ENCODE results near the gene NSUN3.

NSUN3 gene

GRCh38 chr3:94159062-94159828 is 96.4 kb downstream of the NSUN3 start:
- Histone ChIP-seq H3K14ac (ENCODE audit: low read length in 2 of 2) (no peak overlapping the region), H3K36me3 (ENCODE audit: control insufficient read depth in 1 of 2, insufficient read depth in 2 of 2, low read depth in 1 of 2, low read length in 2 of 2) (no peaks in the 10 kb centered on the region), H3K9ac (ENCODE audit: low read length) (no peak overlapping the region), H2AK5ac (ENCODE audit: low read length, severe bottlenecking) (no peak overlapping the region), H3K18ac (ENCODE audit: low read depth in 1 of 2, low read length in 2 of 2) (no peak overlapping the region), H4K91ac (ENCODE audit: low read length) (no peak overlapping the region), H2BK12ac (ENCODE audit: low read length in 2 of 2) (no peak overlapping the region), H3K4ac (ENCODE audit: low read depth in 1 of 2, low read length in 2 of 2) (no peak overlapping the region), H2BK120ac (ENCODE audit: low read depth, low read length) (no peak overlapping the region), H3K4me3 (ENCODE audit: insufficient read depth in 1 of 2, low read depth in 1 of 2, low read length in 2 of 2) (peak overlapping the region in 1 of 2 experiments; percentile 30), H2AFZ (ENCODE audit: low read depth, low read length) (no peak overlapping the region), H3K27ac (ENCODE audit: low read length, poor library complexity, severe bottlenecking) (no peak overlapping the region), H2BK15ac (ENCODE audit: low read depth, poor library complexity, severe bottlenecking) (no peak overlapping the region), H4K8ac (ENCODE audit: low read length) (no peak overlapping the region), H3K9me3 (ENCODE audit: control insufficient read depth, low read length) (no peaks in the 10 kb centered on the region), H3K79me1 (replicated peaks; ENCODE audit: low read length, poor library complexity, severe bottlenecking) (no peaks in the 10 kb centered on the region), H3K4me2 (ENCODE audit: low read length, poor library complexity, severe bottlenecking) (no peak overlapping the region), H3K23ac (ENCODE audit: low read length in 2 of 2) (no peak overlapping the region), H3K4me1 (ENCODE audit: control insufficient read depth, insufficient read depth, low read depth, low read length) (no peaks in the 10 kb centered on the region), H3K27me3 (ENCODE audit: control insufficient read depth in 1 of 2, insufficient read depth in 1 of 2, low read length in 2 of 2) (no peaks in the 10 kb centered on the region), H2BK5ac (ENCODE audit: low read depth, low read length, poor library complexity, severe bottlenecking) (no peak overlapping the region)
- 64% methylated on average over 5 of the region's 9 CpGs for WGBS
- no peak for DNase-seq

- Histone ChIP-seq H3K4ac (ENCODE audit: low read depth in 1 of 2, low read length in 2 of 2) (no peak overlapping the region), H3K27ac (ENCODE audit: low read length, poor library complexity, severe bottlenecking) (no peak overlapping the region), H3K4me1 (ENCODE audit: control insufficient read depth, insufficient read depth, low read depth, low read length) (no peaks in the 10 kb centered on the region), H2AK5ac (ENCODE audit: low read length, severe bottlenecking) (no peak overlapping the region), H3K27me3 (ENCODE audit: control insufficient read depth in 1 of 2, insufficient read depth in 1 of 2, low read length in 2 of 2) (peaks cover 0 to 6% of the 10 kb centered on the region in 2 experiments), H3K9me3 (ENCODE audit: control insufficient read depth, low read length) (no peaks in the 10 kb centered on the region), H4K91ac (ENCODE audit: low read length) (no peak overlapping the region), H3K36me3 (ENCODE audit: control insufficient read depth in 1 of 2, insufficient read depth in 2 of 2, low read depth in 1 of 2, low read length in 2 of 2) (no peaks in the 10 kb centered on the region), H3K9ac (ENCODE audit: low read length) (no peak overlapping the region), H3K4me2 (ENCODE audit: low read length, poor library complexity, severe bottlenecking) (no peak overlapping the region), H2BK5ac (ENCODE audit: low read depth, low read length, poor library complexity, severe bottlenecking) (no peak overlapping the region), H3K18ac (ENCODE audit: low read depth in 1 of 2, low read length in 2 of 2) (no peak overlapping the region), H3K4me3 (ENCODE audit: insufficient read depth in 1 of 2, low read depth in 1 of 2, low read length in 2 of 2) (no peak overlapping the region), H3K14ac (ENCODE audit: low read length in 2 of 2) (no peak overlapping the region), H4K8ac (ENCODE audit: low read length) (no peak overlapping the region), H2AFZ (ENCODE audit: low read depth, low read length) (no peak overlapping the region), H2BK12ac (ENCODE audit: low read length in 2 of 2) (no peak overlapping the region), H2BK120ac (ENCODE audit: low read depth, low read length) (no peak overlapping the region), H3K23ac (ENCODE audit: low read length in 2 of 2) (no peak overlapping the region), H3K79me1 (replicated peaks; ENCODE audit: low read length, poor library complexity, severe bottlenecking) (no peaks in the 10 kb centered on the region), H2BK15ac (ENCODE audit: low read depth, poor library complexity, severe bottlenecking) (no peak overlapping the region)
- DNase-seq, result peak; percentile 7
- 73% methylated on average over 3 of the region's 3 CpGs for WGBS
Measured at GRCh38 chr3:94162700-94163099, 99.8 kb downstream of the NSUN3 start.

DNA sequence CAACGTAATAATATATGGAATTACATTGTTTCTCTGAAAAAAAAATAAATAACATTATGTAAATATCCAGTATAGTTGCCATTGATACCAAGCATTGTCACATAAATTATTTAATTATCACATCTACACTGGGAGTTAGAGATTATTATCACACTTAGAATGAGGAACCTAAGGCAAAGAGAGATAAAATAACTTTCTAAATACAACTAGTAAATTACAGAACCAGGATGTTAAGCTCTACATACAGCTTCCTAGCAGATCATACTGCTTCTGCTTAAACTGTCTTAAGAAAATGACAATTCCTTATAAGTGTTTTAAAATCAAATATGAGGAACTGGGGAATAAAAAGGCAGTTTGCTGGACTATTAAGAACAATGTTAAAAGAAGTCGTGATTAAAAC is 104.5 kb downstream of the NSUN3 start:
- Histone ChIP-seq H3K36me3 (ENCODE audit: control insufficient read depth in 1 of 2, insufficient read depth in 2 of 2, low read depth in 1 of 2, low read length in 2 of 2) (no peaks in the 10 kb centered on the region), H4K91ac (ENCODE audit: low read length) (no peak overlapping the region), H3K4me3 (ENCODE audit: insufficient read depth in 1 of 2, low read depth in 1 of 2, low read length in 2 of 2) (no peak overlapping the region), H4K8ac (ENCODE audit: low read length) (no peak overlapping the region), H2BK5ac (ENCODE audit: low read depth, low read length, poor library complexity, severe bottlenecking) (no peak overlapping the region), H3K79me1 (replicated peaks; ENCODE audit: low read length, poor library complexity, severe bottlenecking) (no peaks in the 10 kb centered on the region), H2AK5ac (ENCODE audit: low read length, severe bottlenecking) (no peak overlapping the region), H3K9me3 (ENCODE audit: control insufficient read depth, low read length) (no peaks in the 10 kb centered on the region), H3K14ac (ENCODE audit: low read length in 2 of 2) (no peak overlapping the region), H3K9ac (ENCODE audit: low read length) (no peak overlapping the region), H3K27ac (ENCODE audit: low read length, poor library complexity, severe bottlenecking) (no peak overlapping the region), H2BK12ac (ENCODE audit: low read length in 2 of 2) (no peak overlapping the region), H2AFZ (ENCODE audit: low read depth, low read length) (no peak overlapping the region), H3K27me3 (ENCODE audit: control insufficient read depth in 1 of 2, insufficient read depth in 1 of 2, low read length in 2 of 2) (peaks cover 0 to 6% of the 10 kb centered on the region in 2 experiments), H3K4ac (ENCODE audit: low read depth in 1 of 2, low read length in 2 of 2) (no peak overlapping the region), H3K4me1 (ENCODE audit: control insufficient read depth, insufficient read depth, low read depth, low read length) (no peaks in the 10 kb centered on the region), H2BK120ac (ENCODE audit: low read depth, low read length) (no peak overlapping the region), H3K4me2 (ENCODE audit: low read length, poor library complexity, severe bottlenecking) (no peak overlapping the region), H2BK15ac (ENCODE audit: low read depth, poor library complexity, severe bottlenecking) (no peak overlapping the region), H3K23ac (ENCODE audit: low read length in 2 of 2) (no peak overlapping the region), H3K18ac (ENCODE audit: low read depth in 1 of 2, low read length in 2 of 2) (no peak overlapping the region)
- WGBS, result no CpG with 5 or more reads among the region's 2 CpGs
- no peak for DNase-seq

DNA sequence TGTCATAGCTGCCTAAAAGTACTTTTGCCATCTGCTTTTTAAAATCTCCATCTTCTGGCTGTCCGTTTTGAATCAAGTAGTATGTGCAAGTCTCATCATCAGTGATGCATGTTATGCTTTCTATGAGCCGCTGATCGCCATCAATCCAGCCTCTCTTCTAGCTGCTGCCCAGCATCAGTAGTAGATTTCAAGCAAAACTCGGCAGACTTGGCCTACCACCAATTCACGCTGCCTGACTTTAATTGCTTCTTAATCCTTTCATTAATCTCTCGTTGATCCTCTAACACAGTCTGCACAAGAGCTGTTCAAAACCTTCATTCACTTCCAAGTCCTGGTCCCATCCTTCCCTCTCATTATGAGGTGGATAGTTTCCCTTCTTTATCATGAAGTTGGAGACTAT is 104.9 kb downstream of the NSUN3 start:
- 86% methylated on average over 5 of the region's 6 CpGs for WGBS
- H3K9me3 ChIP-seq (ENCODE audit: control insufficient read depth, low read length), result no peaks in the 10 kb centered on the region

More for the DNA sequence above, 104.9 kb downstream of the NSUN3 start:
- Histone ChIP-seq H3K36me3 (ENCODE audit: control insufficient read depth in 1 of 2, insufficient read depth in 2 of 2, low read depth in 1 of 2, low read length in 2 of 2) (no peaks in the 10 kb centered on the region), H4K8ac (ENCODE audit: low read length) (no peak overlapping the region), H3K14ac (ENCODE audit: low read length in 2 of 2) (no peak overlapping the region), H3K4ac (ENCODE audit: low read depth in 1 of 2, low read length in 2 of 2) (no peak overlapping the region), H2BK12ac (ENCODE audit: low read length in 2 of 2) (no peak overlapping the region), H3K4me1 (ENCODE audit: control insufficient read depth, insufficient read depth, low read depth, low read length) (no peaks in the 10 kb centered on the region), H3K4me2 (ENCODE audit: low read length, poor library complexity, severe bottlenecking) (no peak overlapping the region), H3K18ac (ENCODE audit: low read depth in 1 of 2, low read length in 2 of 2) (no peak overlapping the region), H3K23ac (ENCODE audit: low read length in 2 of 2) (no peak overlapping the region), H3K27ac (ENCODE audit: low read length, poor library complexity, severe bottlenecking) (no peak overlapping the region), H3K79me1 (replicated peaks; ENCODE audit: low read length, poor library complexity, severe bottlenecking) (no peaks in the 10 kb centered on the region), H3K9ac (ENCODE audit: low read length) (no peak overlapping the region), H2BK5ac (ENCODE audit: low read depth, low read length, poor library complexity, severe bottlenecking) (no peak overlapping the region), H4K91ac (ENCODE audit: low read length) (no peak overlapping the region), H2AK5ac (ENCODE audit: low read length, severe bottlenecking) (no peak overlapping the region), H3K27me3 (ENCODE audit: control insufficient read depth in 1 of 2, insufficient read depth in 1 of 2, low read length in 2 of 2) (peaks cover 0 to 6% of the 10 kb centered on the region in 2 experiments), H2BK120ac (ENCODE audit: low read depth, low read length) (no peak overlapping the region), H3K4me3 (ENCODE audit: insufficient read depth in 1 of 2, low read depth in 1 of 2, low read length in 2 of 2) (no peak overlapping the region), H2BK15ac (ENCODE audit: low read depth, poor library complexity, severe bottlenecking) (no peak overlapping the region), H2AFZ (ENCODE audit: low read depth, low read length) (no peak overlapping the region)
- no peak for DNase-seq
